Spleen (tissue), 11 donors: ENCODE results near the gene ECEL1. TPM values are rescaled to one million over a fixed set of nuclear protein-coding genes. Genes with fewer than 3 reads are reported as not detected.
A peak's percentile ranks its signal among the peaks of the same experiment; 100 is the strongest.
"Not testable (repeated sequence)": the region's sequence is repeated elsewhere in the genome, so short reads cannot be mapped to it uniquely, and the experiment has no call there.

ENCODE experiments used
- DNase-seq: peaks from one replicate; pipeline ENCODE4 v3.0.0-alpha.2; 2020
- H3K27ac ChIP-seq, 8 donors: fragments of 200-600 bp; sonication (generic) in 7 of 8; 1 replicate in 4 of 8; 2 replicates in 4 of 8; pipeline versions ENCODE4 v1.5.0 to v1.8.0; 2016 to 2021; ENCODE audit warnings: inconsistent platforms in 4 of 8, mild to moderate bottlenecking in 4 of 8, moderate library complexity in 1 of 8
- H3K27me3 ChIP-seq, 7 donors: fragments of 200-600 bp; sonication (generic) in 6 of 7; replicated peaks in 1 of 7; 1 replicate in 4 of 7; 2 replicates in 3 of 7; pipeline versions ENCODE4 v1.5.0 to v1.8.0; 2016 to 2021; ENCODE audit warnings: inconsistent platforms in 3 of 7, mild to moderate bottlenecking in 1 of 7
- H3K36me3 ChIP-seq, 6 donors: fragments of 200-600 bp; sonication (generic) in 5 of 6; 1 replicate in 4 of 6; 2 replicates in 2 of 6; pipeline versions ENCODE4 v1.5.0 to v1.8.0; 2016 to 2021; ENCODE audit warnings: inconsistent platforms in 2 of 6
- H3K4me1 ChIP-seq, 6 donors: fragments of 200-600 bp; sonication (generic) in 5 of 6; 1 replicate in 3 of 6; 2 replicates in 3 of 6; pipeline versions ENCODE4 v1.5.0 to v1.8.0; 2016 to 2021; ENCODE audit warnings: inconsistent platforms in 3 of 6
- H3K4me3 ChIP-seq, 8 donors: fragments of 200-600 bp; sonication (generic) in 7 of 8; 1 replicate in 4 of 8; 2 replicates in 4 of 8; pipeline versions ENCODE4 v1.5.0 to v1.8.0; 2016 to 2021; ENCODE audit warnings: inconsistent platforms in 4 of 8, mild to moderate bottlenecking in 4 of 8, moderate library complexity in 2 of 8
- H3K9me3 ChIP-seq, 8 donors: fragments of 200-600 bp; sonication (generic) in 7 of 8; 1 replicate in 4 of 8; 2 replicates in 4 of 8; pipeline versions ENCODE4 v1.5.0 to v1.8.0; 2016 to 2021; ENCODE audit warnings: inconsistent platforms in 4 of 8
- CTCF ChIP-seq, 11 experiments: fragments of 200-600 bp in 7 of 11; fragments of 450-650 bp in 4 of 11; sonication (generic) in 4 of 11; IDR thresholded peaks in 8 of 11; conservative IDR thresholded peaks in 3 of 11; 1 replicate in 7 of 11; 2 replicates in 4 of 11; pipeline versions ENCODE4 v1.4.0 to v1.8.0; 2016 to 2021; ENCODE audit warnings: antibody characterized with exemption in 11 of 11, inconsistent platforms in 4 of 11, mild to moderate bottlenecking in 1 of 11
- POLR2A ChIP-seq, 3 donors: fragments of 450-650 bp; IDR thresholded peaks; one replicate each; pipeline ENCODE4 v1.5.1; 2017; ENCODE audit warnings: antibody characterized with exemption in 3 of 3, mild to moderate bottlenecking in 1 of 3
- POLR2AphosphoS5 ChIP-seq, 3 donors: sonication (generic); formaldehyde crosslinking; IDR thresholded peaks; one replicate each; pipeline ENCODE4 v1.5.1; 2017; ENCODE audit warnings: antibody characterized with exemption in 3 of 3
- WGBS, 5 donors: extraction: QIAGEN DNeasy Blood & Tissue Kit in 3 of 5; methylation state at CpG; one replicate each; pipeline versions ENCODE4 v1.1.5 to v1.1.7; 2013 to 2018; 5-methylcytosine and 5-hydroxymethylcytosine counted together
- intact Hi-C: fragments of 100-400 bp; cut with DNase I; formaldehyde crosslinking; loops from one replicate; pipeline ENCODE4 v1.15.0; 2023; ENCODE audit warnings: low total_unique reads
- polyA plus RNA-seq, 3 donors: library from polyadenylated mRNA; stranded (reverse); fragments of 200-250 nt; gene quantifications; one replicate each; pipeline ENCODE4 v1.2.1, GENCODE V29; 2013
- total RNA-seq, 7 donors: library from RNA; depleted of rRNA in 3 of 7; stranded (reverse); fragments of >200 nt in 3 of 7; fragmentation: NEBNext Ultra II Directional in 4 of 7; extraction: Animal tissue kit (Norgen Biotek cat#: 25700) in 4 of 7; gene quantifications; one replicate each; pipeline versions ENCODE4 v1.1.0 to v1.2.1, GENCODE V29; 2016 to 2021
- donor health status: healthy with polysubstance abuse.
- donor health status: DM: no; HTN: no; CAD: no; lungs with moderate emphysema.
- donor health status: DM: no; HTN: no; CAD: no.
- donor health status: Bipolar disorder and iron deficiency.
- donor health status: healthy.
- donor health status: DM: no; HTN: no; CAD: no.
- donor health status: DM: yes; HTN: yes; CAD: no.

Gene ECEL1
- total and polyA plus RNA-seq, 10 donors = 0.10 to 23.1 (median 0.32) TPM; not detected in 2

DNA sequence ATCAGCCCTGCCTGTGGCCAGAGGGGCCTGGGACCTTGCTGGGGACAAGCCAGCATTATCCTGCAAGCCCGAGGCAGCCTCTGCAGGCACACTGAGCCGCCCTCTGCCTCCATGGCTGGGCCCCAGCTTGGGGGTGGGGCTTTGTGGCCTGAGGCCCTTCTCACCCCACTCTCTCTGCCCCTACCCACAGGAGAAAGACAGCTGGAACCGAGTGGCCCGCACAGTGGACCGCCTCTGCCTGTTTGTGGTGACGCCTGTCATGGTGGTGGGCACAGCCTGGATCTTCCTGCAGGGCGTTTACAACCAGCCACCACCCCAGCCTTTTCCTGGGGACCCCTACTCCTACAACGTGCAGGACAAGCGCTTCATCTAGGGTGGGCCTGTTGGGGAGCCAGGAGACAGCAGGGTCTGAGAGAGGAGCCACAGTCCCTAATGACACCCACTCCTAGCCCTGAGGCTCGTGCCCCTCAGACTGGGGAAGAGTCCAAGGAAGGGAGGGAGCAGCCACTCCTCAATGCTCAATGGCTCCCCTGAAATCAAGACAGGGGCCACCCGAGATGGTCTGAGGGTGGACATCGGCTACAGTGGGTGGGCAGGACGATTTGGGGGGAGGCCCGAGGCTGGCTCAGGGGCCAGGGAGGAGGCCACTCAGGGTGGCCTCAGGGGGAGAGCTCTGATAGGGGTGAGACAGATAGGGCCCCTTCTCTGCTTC, 47.5 kb upstream of the ECEL1 start:
- Histone ChIP-seq H3K9me3 (peaks cover 0 to 10% (median 6%) of the 10 kb centered on the region in 8 donors), H3K4me3 (no peak overlapping the region), H3K4me1 (peaks cover 0 to 12% (median 0%) of the 10 kb centered on the region in 6 donors), H3K27ac (no peak overlapping the region), H3K36me3 (no peaks in the 10 kb centered on the region), H3K27me3 (peaks cover 0 to 88% (median 12%) of the 10 kb centered on the region in 7 donors)
- DNase-seq = peak; percentile 56
- intact Hi-C loops = no loop called here
- WGBS, 5 donors = 77 to 86% (median 79%) methylated on average over 7 to 14 of the region's 14 CpGs
- TF ChIP-seq POLR2A (IDR thresholded peaks at IDR 0.05) (no peak), CTCF (IDR thresholded peaks at IDR 0.05 in 8 of 11, conservative IDR thresholded peaks at IDR 0.05 in 3 of 11) (no peak), POLR2AphosphoS5 (IDR thresholded peaks at IDR 0.05) (peak in 1 of 3 donors; percentile 19)

- intact Hi-C loops = no loop called here
- TF ChIP-seq CTCF (IDR thresholded peaks at IDR 0.05 in 8 of 11, conservative IDR thresholded peaks at IDR 0.05 in 3 of 11) (no peak), POLR2A (IDR thresholded peaks at IDR 0.05) (no peak), POLR2AphosphoS5 (IDR thresholded peaks at IDR 0.05) (no peak)
- Histone ChIP-seq H3K4me1 (peaks cover 0 to 6% (median 0%) of the 10 kb centered on the region in 6 donors), H3K27ac (no peak overlapping the region), H3K27me3 (peaks cover 0 to 88% (median 12%) of the 10 kb centered on the region in 7 donors), H3K9me3 (peaks cover 0 to 10% (median 6%) of the 10 kb centered on the region in 8 donors), H3K36me3 (no peaks in the 10 kb centered on the region), H3K4me3 (no peak overlapping the region)
- DNase-seq = peak; percentile 69
- WGBS, 5 donors = 61 to 88% (median 72%) methylated on average over 1 to 13 of the region's 13 CpGs
These were observed 46.5 kb upstream of the ECEL1 start for GRCh38 chr2:232533944-232534710.

DNA sequence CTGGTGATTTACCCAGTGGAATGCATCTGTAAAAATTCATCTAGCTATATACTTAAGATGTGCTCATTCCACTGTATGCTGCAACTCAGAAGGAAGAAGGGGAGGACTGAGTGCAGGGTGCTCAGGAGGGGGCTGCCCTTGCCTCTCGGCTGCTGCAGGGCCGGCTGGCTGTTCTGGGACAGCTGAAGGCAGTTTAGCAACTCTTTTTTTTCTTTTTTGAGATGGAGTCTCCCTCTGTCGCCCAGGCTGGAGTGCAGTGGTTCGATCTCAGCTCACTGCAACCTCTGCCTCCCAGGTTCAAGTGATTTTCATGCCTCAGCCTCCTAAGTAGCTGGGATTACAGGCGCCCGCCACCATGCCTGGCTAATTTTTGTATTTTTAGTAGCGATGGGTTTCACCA, 45.2 kb upstream of the ECEL1 start:
- intact Hi-C loops = not testable (repeated sequence)

GRCh38 chr2:232532419-232532818, 44.8 kb upstream of the ECEL1 start:
- peak; percentile 30 for DNase-seq
- intact Hi-C loops = no loop called here
- H3K4me1 ChIP-seq = no peaks in the 10 kb centered on the region
- peaks cover 0 to 94% (median 12%) of the 10 kb centered on the region in 7 donors for H3K27me3 ChIP-seq
- WGBS, 5 donors = 72 to 83% (median 74%) methylated on average over 9 of the region's 9 CpGs
- no peak overlapping the region for H3K27ac ChIP-seq
- TF ChIP-seq POLR2A (IDR thresholded peaks at IDR 0.05) (no peak), CTCF (IDR thresholded peaks at IDR 0.05 in 8 of 11, conservative IDR thresholded peaks at IDR 0.05 in 3 of 11) (no peak), POLR2AphosphoS5 (IDR thresholded peaks at IDR 0.05) (no peak)
- H3K4me3 ChIP-seq = no peak overlapping the region
- H3K9me3 ChIP-seq = peaks cover 0 to 10% (median 6%) of the 10 kb centered on the region in 8 donors
- H3K36me3 ChIP-seq = no peaks in the 10 kb centered on the region

More for the DNA sequence above, 45.2 kb upstream of the ECEL1 start:
- H3K27ac ChIP-seq, H3K36me3 ChIP-seq, H3K4me3 ChIP-seq, H3K4me1 ChIP-seq: not testable (repeated sequence)
- 81 to 95% (median 88%) methylated on average over 7 of the region's 7 CpGs for WGBS, 5 donors
- Histone ChIP-seq H3K9me3 (peaks cover 0 to 10% (median 6%) of the 10 kb centered on the region in 8 donors), H3K27me3 (peaks cover 0 to 94% (median 12%) of the 10 kb centered on the region in 7 donors)
- DNase-seq = peak; percentile 52
